ENCODE data around the gene RBBP4.
"Not testable (repeated sequence)": the region's sequence is repeated elsewhere in the genome, so short reads cannot be mapped to it uniquely, and the experiment has no call there.

Gene RBBP4

GRCh38 chr1:32696041-32696440 is 45.0 kb downstream of the RBBP4 start:
- no peak for DNase-seq

DNA sequence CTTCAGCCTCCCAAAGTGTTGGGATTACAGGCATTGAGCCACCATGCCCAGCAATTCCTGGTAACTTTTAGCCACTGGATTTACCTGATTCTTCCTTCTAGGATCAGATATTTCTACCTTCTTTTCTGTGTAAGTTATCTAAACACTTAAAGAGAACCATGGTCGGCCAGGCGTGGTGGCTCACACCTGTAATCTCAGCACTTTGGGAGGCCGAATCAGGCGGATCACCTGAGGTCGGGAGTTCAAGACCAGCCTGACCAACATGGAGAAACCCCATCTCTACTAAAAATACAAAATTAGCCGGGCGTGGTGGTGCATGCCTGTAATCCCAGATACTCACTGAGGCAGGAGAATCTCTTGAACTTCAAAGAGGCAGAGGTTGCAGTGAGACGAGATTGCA is 46.0 kb downstream of the RBBP4 start:
- DNase-seq = not testable (repeated sequence)

DNA sequence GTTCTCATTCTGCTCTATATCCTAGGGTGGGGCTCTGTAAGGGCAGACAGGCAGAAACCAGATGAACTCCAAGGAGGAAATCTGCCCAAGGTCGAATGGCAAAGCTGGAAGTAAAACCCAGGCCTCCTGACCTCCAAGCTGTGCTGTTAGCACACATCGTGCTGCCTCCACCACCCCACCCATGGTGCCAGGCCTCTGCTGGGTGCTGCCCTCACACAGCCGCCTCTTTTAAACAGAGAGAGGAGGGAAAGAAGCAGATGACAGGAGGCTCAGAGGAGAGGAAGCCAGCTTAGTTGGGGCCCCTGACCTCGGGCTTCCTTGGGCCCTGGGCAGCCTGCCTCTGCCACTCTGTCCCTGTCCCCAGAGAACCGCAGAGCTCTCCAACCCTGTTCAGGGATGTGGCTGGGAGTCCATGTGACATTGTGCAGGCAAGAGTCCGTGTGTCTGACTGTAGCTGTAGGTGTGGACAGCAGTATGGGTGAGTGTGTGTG is 50.5 kb downstream of the RBBP4 start:
- no peak for DNase-seq

GRCh38 chr1:32701951-32702598 is 51.1 kb downstream of the RBBP4 start:
- DNase-seq = no peak

DNA sequence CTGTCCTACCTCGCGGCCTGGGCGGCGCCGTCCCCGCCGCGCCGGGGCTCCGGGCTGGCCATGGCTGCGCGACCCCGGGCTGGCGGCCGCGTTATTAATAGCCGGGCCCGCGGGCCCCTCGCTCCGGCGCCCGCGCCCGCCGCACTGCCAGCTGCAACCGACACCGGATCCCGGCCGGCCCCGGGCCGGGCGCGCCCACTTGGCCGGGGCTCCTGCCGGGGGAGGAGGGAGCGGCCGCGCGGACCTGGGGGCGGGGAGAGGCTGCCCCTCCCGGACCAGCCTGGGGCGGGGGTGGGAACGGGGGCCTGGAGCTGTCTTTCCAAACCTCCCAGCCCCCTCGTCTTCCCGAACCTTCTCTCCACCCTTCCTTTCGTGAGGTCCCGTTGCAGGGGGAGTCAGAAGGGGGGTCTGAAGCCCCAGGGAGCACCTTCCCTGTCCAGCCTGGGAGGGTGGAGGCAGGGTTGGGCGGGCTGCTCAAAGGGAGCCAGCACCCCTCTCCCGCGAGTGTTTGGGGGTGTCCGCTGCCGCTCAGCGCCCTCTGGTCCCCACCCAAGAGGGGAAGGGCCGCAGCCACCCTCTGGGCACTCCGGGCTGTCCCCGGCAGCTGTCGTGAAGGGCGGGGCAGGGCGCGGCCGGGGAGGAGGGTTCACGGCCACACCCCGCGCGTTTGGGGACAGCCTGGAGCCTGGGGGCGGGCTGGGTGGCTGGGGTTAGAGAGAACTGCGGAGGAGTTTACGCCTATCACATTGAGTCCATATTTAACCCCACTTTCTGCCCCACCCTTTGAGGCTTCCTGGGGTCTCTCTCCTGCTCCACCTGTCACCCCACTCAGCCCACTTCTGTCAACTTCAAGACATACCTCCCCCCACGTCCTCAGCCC is 51.8 kb downstream of the RBBP4 start, which contains the start of gene SYNC:
TSS of gene SYNC (minus strand) at position 172 of the 880 bp plus-strand sequence. CDS start at position 62, 110 bp downstream.
- DNase-seq = peak; percentile 55

GRCh38 chr1:32703479-32704291 is 52.7 kb downstream of the RBBP4 start:
- peak; percentile 84 for DNase-seq

DNA sequence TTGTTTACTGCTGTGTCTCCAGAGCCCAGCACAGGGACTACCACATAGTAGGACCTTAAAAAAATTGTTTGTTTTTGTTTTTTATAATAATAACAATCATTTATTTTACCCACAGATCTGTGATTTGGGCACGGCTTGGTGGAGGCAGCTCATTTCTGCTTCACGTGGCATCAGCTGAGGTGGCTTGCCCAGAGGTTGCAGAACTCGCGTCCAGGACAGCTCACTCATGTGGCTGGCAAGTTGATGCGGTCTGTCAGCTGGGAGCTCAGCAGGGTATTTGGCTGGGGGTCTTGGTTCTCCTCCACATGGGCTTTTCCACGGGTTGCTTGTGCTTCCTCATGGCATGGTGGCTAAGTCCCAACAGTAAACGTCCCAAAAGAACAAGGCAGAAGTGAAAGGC is 54.5 kb downstream of the RBBP4 start:
- no peak for DNase-seq

DNA sequence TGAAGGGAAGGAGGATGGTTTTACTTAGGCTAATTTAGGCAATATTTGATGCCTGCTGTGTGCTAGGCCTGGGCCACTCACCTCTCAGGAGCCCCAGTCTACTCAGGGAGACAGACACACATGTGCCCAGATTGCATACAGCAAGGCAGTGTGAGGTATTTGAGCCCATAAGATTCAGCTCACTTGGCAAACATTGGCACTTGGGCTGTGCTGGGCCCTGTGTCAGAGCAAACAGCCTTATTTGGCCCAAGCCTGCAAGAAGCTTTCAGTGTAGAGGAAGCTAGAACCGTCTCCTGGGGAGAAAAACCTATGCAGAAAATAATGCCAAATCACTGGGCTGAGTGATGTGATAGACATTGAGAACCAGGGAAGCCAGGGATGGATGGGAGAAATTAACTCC is 55.5 kb downstream of the RBBP4 start:
- no peak for DNase-seq

GRCh38 chr1:32709075-32709474 is 58.1 kb downstream of the RBBP4 start:
- DNase-seq = no peak

- DNase-seq = no peak
Measured at GRCh38 chr1:32709476-32709875, 58.5 kb downstream of the RBBP4 start.

DNA sequence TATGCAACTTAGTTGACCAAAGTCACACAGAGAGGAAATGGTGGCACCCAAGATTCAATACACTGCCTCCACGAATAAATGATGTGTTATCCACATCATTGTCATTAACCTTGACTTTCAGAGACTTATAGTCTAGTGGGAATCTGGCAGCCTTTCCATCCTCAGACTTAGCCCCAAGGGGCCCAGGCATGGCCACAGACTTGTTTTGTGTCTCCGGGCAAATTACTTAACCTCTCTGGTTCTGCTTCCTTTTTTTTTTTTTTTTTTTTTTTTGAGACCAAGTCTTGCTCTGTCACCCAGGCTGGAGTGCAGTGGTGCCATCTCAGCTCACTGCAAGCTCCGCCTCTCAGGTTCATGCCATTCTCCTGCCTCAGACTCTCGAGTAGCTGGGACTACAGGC is 60.2 kb downstream of the RBBP4 start:
- DNase-seq = not testable (repeated sequence)

- no peak for DNase-seq
Measured at GRCh38 chr1:32713081-32713480, 62.1 kb downstream of the RBBP4 start.

DNA sequence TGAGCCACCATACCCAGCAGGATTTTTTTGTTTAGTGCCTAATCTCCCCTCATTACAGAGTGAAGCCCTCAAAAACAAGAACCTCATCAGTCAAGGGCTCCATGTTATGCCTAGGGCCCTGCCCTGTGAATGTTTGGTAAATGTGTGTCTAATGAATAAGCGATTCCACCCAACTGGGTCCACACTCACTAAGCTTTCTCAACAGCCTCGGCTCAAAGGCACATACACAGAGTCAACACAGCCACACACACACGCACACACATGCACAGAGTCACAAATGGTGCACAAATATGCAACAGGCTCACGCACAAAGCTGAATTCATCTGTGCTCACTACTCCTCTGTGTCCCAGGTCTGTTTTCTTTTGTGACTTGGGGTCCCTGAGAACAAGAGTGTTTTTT is 63.3 kb downstream of the RBBP4 start:
- DNase-seq = no peak

DNA sequence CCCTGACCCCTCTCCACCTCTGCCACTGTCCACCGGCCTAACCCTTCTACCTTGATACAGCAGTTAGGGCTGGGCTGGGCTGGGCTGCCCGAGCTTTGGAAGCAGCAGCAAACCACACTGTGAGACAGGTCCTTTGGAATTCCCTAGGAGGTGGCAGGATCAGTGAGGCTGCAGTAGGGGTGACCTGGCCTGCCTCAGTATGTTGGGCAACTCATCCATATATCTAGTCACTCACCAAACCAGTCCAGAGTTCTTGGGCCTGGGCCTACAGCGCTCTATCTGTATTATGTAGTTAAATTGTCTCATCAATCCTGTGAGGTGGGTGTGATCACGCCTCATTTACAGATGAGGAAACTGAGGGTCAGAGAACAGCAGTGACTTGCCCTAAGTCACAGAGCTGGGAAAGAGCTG is 64.9 kb downstream of the RBBP4 start:
- no peak for DNase-seq

GRCh38 chr1:32716312-32717148 is 65.5 kb downstream of the RBBP4 start:
- DNase-seq = no peak

DNA sequence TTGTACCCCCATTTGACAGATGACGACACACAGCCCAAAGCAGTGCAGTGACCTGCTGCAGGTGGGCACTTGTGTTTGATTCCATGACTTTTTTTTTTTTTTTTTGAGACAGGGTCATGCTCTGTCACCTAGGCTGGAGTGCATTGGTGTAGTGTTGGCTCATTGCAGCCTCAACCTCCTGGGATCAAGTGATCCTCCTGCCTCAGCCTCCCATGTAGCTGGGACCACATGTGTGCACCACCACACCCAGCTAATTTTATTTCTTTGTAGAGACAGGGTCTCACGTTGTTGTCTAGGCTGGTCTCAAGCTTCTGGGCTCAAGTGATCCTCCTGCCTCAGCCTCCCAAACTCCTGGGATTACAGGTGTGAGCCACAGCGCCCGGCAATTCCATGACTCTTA is 66.5 kb downstream of the RBBP4 start:
- no peak for DNase-seq

DNA sequence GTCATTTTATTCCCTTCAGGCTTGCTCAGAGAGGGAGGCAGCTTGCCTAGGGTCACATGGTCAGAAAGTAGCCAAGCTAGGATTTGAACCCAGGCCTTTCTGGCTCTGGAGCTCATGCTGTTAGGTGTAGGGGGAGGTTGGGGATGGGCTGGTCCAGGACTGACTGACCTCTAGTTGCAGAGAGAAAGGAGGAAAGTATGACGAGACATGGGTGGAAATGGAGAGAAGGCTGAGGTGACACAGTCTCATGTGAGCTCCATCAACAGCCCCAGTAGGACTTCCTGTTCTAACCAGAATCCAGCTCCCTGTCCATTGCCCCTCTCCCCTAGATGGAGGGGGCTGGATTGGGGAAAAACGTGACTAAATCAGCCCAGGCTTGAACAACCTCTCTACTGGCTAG is 67.0 kb downstream of the RBBP4 start:
- DNase-seq = no peak

DNA sequence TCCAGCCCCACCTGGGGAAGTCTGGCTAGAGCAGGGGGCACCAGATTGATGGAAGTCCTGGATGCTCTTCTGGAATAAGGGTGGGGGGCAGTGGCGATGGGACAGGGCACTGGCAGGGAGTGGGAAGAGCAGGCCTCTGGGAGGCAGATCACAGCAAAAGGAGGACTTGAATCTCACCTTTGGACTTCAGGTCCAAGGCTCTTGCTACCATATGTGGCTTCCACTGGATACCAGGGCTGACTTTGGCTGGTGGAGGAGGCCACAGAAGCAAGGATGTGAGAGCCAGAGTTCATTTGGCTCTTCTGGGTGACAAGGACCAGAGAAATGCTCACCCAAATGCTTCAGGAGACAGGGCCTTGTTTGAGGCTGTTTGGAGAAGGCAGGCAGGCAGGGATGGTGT is 67.5 kb downstream of the RBBP4 start:
- no peak for DNase-seq

DNA sequence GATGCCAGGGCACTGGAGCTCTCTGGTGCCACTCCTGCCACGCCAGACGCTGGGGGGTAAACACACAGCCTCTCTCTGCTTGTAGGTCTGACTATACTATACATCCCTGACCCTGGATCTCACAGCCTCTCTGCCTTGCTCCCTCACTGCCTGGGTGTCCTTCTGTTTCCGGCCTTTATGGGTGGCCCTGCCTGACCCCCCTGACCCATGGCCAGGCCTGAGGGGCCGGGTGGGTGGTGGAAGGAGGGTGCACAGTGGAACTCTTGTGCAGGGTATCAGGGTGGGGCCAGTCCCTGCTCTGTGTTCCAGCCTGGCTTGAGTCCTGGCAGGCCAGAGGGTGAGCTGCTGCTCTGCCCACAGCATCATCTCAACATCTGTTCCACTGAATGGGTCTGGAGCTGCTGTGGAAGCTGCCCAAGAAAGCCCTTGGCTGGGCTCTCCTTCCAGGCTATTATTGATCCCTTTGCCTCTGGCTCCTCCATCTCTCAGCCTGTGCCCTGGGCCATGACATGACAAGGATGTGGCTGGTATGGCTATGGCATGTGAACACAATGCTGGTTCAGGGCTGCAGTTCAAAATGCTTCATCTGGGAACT is 68.8 kb downstream of the RBBP4 start:
- DNase-seq = no peak

- peak; percentile 56 for DNase-seq
Measured at GRCh38 chr1:32724678-32725614, 73.9 kb downstream of the RBBP4 start.

DNA sequence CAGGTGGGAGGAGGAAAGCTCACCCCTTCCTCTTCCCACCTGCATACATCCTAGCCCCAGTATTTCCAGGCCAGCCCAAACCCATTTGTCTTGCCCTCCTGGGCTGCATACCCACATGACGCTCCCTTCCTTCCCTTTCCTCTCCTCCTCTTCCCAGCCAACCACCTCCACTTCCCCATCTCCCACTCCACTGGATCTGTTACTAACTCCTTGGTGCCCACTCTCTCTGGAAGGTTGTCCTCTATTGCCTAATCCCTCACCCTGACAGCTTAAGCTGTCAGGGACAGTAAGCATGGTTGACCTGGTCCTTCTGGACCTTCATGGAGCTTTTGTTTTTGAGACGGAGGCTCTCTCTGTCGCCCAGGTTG is 74.6 kb downstream of the RBBP4 start:
- no peak for DNase-seq

Measured in amniotic stem cell (primary cell).